HG03108 (cell line): ENCODE measurements around the gene CENPQ.

Source experiments
- ATAC-seq: cut with Tn5 transposase; IDR thresholded peaks from one replicate; pipeline ENCODE4 v1.9.1; 2021; ENCODE audit warnings: moderate library complexity; ENCODE audit not compliant: unreplicated experiment

CENPQ gene

GRCh38 chr6:49504666-49505065, 41.5 kb downstream of the CENPQ start:
- no peak for ATAC-seq

- ATAC-seq, result no peak
Observed at GRCh38 chr6:49506569-49507111, 43.5 kb downstream of the CENPQ start.

GRCh38 chr6:49509342-49509741, 46.2 kb downstream of the CENPQ start:
- no peak for ATAC-seq

- ATAC-seq, result no peak
Observed at GRCh38 chr6:49513153-49513989, 50.2 kb downstream of the CENPQ start.

GRCh38 chr6:49514571-49515484, 51.7 kb downstream of the CENPQ start:
- no peak for ATAC-seq

GRCh38 chr6:49515485-49516146, 52.4 kb downstream of the CENPQ start:
- ATAC-seq, result no peak

- ATAC-seq, result no peak
Observed at GRCh38 chr6:49516147-49516505, 53.0 kb downstream of the CENPQ start.

- no peak for ATAC-seq
Observed at GRCh38 chr6:49517919-49518318, 54.7 kb downstream of the CENPQ start.

- no peak for ATAC-seq
Observed at GRCh38 chr6:49519660-49520059, 56.5 kb downstream of the CENPQ start.

GRCh38 chr6:49522710-49523593, 59.8 kb downstream of the CENPQ start:
- no peak for ATAC-seq

- no peak for ATAC-seq
Observed at GRCh38 chr6:49523901-49524300, 60.7 kb downstream of the CENPQ start.

- no peak for ATAC-seq
Observed at GRCh38 chr6:49524541-49524940, 61.4 kb downstream of the CENPQ start.

- ATAC-seq, result no peak
Observed at GRCh38 chr6:49526598-49526997, 63.4 kb downstream of the CENPQ start.

GRCh38 chr6:49527320-49527719, 64.2 kb downstream of the CENPQ start:
- no peak for ATAC-seq

- no peak for ATAC-seq
Observed at GRCh38 chr6:49528571-49528970, 65.4 kb downstream of the CENPQ start.

GRCh38 chr6:49530141-49530776, 67.1 kb downstream of the CENPQ start:
- ATAC-seq, result no peak

- peak; percentile 79 for ATAC-seq
Observed at GRCh38 chr6:49531774-49532569, 68.8 kb downstream of the CENPQ start.

- no peak for ATAC-seq
Observed at GRCh38 chr6:49535795-49536194, 72.6 kb downstream of the CENPQ start.

GRCh38 chr6:49539102-49539501, 75.9 kb downstream of the CENPQ start:
- no peak for ATAC-seq
